BJ (cell line): ENCODE measurements around the gene ZBTB47. TPM values are rescaled to one million over a fixed set of nuclear protein-coding genes. Genes with fewer than 3 reads are reported as not detected.

Source experiments
- CTCF ChIA-PET: fragments of 350-600 bp; formaldehyde crosslinking; extraction: SDS; loops from one replicate; lab custom pipeline; 2021; ENCODE audit warnings: antibody characterized with exemption, inconsistent platforms; lab: Yijun Ruan, JAX
- POLR2A ChIA-PET: fragments of 300-600 bp; sonication (Branson Sonifier 250); formaldehyde crosslinking; extraction: SDS; loops from one replicate; lab custom pipeline; 2021; ENCODE audit warnings: antibody characterized with exemption; lab: Charles Lee
- DNase-seq: peaks from one replicate; pipeline ENCODE4 v3.0.0-alpha.2; 2011; ENCODE audit warnings: low read depth
- H3K27me3 ChIP-seq: 2 replicates; pipeline ENCODE4 v1.6.0; 2011; ENCODE audit warnings: low read length; ENCODE audit not compliant: control insufficient read depth, insufficient read depth
- H3K36me3 ChIP-seq: 2 replicates; pipeline ENCODE4 v1.5.1; 2011; ENCODE audit warnings: low read length; ENCODE audit not compliant: control insufficient read depth, insufficient read depth
- H3K4me3 ChIP-seq: 2 replicates; pipeline ENCODE4 v1.5.1; 2011; ENCODE audit warnings: low read depth, mild to moderate bottlenecking, control low read depth, low read length
- polyA plus RNA-seq: library from polyadenylated mRNA; depleted of rRNA; stranded (reverse); fragments of >200 nt; gene quantifications from 2 replicates; pipeline ENCODE4 v1.2.3, GENCODE V29; 2011
- TF ChIP-seq, protein P1 (sequence below): IDR thresholded peaks from 2 replicates; pipeline ENCODE4 v1.5.1; 2011; ENCODE audit warnings: low read depth, mild to moderate bottlenecking, control low read depth, inconsistent platforms, low read length, moderate library complexity; ENCODE audit not compliant: insufficient read depth

Gene ZBTB47
- polyA plus RNA-seq, 1 experiment: 30.1 TPM

GRCh38 chr3:42664438-42664803, 10.9 kb downstream of the ZBTB47 start:
- ChIA-PET CTCF (no interaction called here), POLR2A (no interaction called here)
- Histone ChIP-seq H3K4me3 (no peak overlapping the region), H3K36me3 (peaks cover 19% of the 10 kb centered on the region), H3K27me3 (peaks cover 1% of the 10 kb centered on the region; the same call in 1 of the 2 replicates)
- no peak for DNase-seq
- TF ChIP-seq, protein P1, sequence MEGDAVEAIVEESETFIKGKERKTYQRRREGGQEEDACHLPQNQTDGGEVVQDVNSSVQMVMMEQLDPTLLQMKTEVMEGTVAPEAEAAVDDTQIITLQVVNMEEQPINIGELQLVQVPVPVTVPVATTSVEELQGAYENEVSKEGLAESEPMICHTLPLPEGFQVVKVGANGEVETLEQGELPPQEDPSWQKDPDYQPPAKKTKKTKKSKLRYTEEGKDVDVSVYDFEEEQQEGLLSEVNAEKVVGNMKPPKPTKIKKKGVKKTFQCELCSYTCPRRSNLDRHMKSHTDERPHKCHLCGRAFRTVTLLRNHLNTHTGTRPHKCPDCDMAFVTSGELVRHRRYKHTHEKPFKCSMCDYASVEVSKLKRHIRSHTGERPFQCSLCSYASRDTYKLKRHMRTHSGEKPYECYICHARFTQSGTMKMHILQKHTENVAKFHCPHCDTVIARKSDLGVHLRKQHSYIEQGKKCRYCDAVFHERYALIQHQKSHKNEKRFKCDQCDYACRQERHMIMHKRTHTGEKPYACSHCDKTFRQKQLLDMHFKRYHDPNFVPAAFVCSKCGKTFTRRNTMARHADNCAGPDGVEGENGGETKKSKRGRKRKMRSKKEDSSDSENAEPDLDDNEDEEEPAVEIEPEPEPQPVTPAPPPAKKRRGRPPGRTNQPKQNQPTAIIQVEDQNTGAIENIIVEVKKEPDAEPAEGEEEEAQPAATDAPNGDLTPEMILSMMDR: no peak

GRCh38 chr3:42665050-42665878, 11.8 kb downstream of the ZBTB47 start:
- DNase-seq: no peak
- H3K27me3 ChIP-seq: peaks cover 1% of the 10 kb centered on the region; the same call in 1 of the 2 replicates
- ChIA-PET POLR2A (no interaction called here), CTCF (interaction anchor here (1.1 kb wide), 2 partner anchors 11 to 86 kb away, joined by 3 to 5 read pairs; no protein-coding TSS in a partner anchor)
- peaks cover 10% of the 10 kb centered on the region for H3K36me3 ChIP-seq
- TF ChIP-seq, protein P1: no peak
- H3K4me3 ChIP-seq: no peak overlapping the region

DNA sequence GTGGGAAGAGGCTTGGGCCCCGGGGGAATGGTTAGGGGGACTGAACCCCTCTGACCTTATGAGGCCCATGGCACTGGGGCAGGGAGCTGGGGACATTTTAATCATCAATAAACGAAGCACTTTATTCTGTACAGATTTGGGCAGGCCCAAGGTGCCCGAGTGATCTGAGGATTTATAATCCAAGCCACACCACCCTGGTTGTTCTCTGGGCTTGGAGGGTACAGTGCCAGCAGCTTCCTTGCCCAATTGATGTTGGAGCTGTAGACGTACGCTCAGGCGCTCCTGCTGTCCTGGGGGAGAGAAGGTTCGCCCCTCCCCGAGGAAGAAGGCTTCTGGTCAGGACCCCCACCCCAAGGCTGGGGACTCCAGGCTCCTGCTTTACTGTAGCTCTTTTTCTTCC, 12.5 kb downstream of the ZBTB47 start:
- POLR2A ChIA-PET: no interaction called here
- H3K36me3 ChIP-seq: peaks cover 4% of the 10 kb centered on the region; the same call in 1 of the 2 replicates
- H3K4me3 ChIP-seq: no peak overlapping the region
- H3K27me3 ChIP-seq: peaks cover 1% of the 10 kb centered on the region; the same call in 1 of the 2 replicates
- CTCF ChIA-PET: interaction anchor here (1.1 kb wide), 2 partner anchors 12 to 85 kb away, joined by 3 to 5 read pairs; no protein-coding TSS in a partner anchor
- TF ChIP-seq, protein P1: no peak
- DNase-seq: no peak

GRCh38 chr3:42666577-42666998, 13.1 kb downstream of the ZBTB47 start:
- Histone ChIP-seq H3K4me3 (no peak overlapping the region), H3K27me3 (peaks cover 1% of the 10 kb centered on the region; the same call in 1 of the 2 replicates), H3K36me3 (peaks cover 4% of the 10 kb centered on the region; the same call in 1 of the 2 replicates)
- TF ChIP-seq, protein P1: no peak
- ChIA-PET CTCF (interaction anchor here (1.1 kb wide), 1 partner anchor 84 kb away, joined by 5 read pairs; no protein-coding TSS in a partner anchor), POLR2A (no interaction called here)
- DNase-seq: no peak

DNA sequence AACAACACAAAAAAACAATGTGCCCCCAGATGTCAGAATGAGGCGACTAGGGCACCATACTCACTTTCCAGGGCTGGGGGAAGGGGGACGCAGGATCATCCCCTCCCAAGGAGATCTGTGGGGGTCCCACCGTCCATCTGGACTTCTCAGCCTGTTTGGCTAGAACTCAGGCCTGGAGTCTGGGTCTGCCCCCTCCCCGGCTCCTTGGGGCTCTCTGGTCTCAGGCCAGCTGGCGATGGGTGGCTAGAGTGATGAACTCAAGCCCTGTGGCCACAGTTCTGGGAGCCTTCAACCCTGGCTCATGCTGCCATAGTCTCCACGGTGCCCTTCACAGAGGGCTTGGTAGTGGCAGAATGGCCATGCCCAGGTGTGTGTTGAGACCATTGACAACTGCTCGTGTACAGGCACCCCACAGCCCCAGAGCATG, 13.6 kb downstream of the ZBTB47 start:
- ChIA-PET CTCF (no interaction called here), POLR2A (no interaction called here)
- no peak for DNase-seq
- TF ChIP-seq, protein P1: no peak
- peaks cover 4% of the 10 kb centered on the region; the same call in 1 of the 2 replicates for H3K36me3 ChIP-seq
- no peak overlapping the region for H3K4me3 ChIP-seq
- peaks cover 1% of the 10 kb centered on the region; the same call in 1 of the 2 replicates for H3K27me3 ChIP-seq
